Activated T-helper 2 cell treated with anti-CD3 and anti-CD28 coated beads, Interferon-gamma antibody, Interleukin-2, Interleukin-4, amounts not matched to agents 10 μg/mL and 5 μg/mL and 100 μg/mL, durations not matched to agents 14 hours and 24 hours and 36 hours (primary cell): ENCODE data around the gene ATXN7L2. TPM values are rescaled to one million over a fixed set of nuclear protein-coding genes. Genes with fewer than 3 reads are reported as not detected.
"Not testable (repeated sequence)": the region's sequence is repeated elsewhere in the genome, so short reads cannot be mapped to it uniquely, and the experiment has no call there.

Experiments
- DNase-seq: peaks from one replicate; pipeline ENCODE4 v3.0.0; 2021; ENCODE audit warnings: low spot score
- H3K27ac Mint-ChIP-seq: one replicate; pipeline ENCODE4 v1.8.0; 2021; ENCODE audit warnings: mixed read lengths
- H3K27me3 Mint-ChIP-seq: one replicate; pipeline ENCODE4 v1.8.0; 2021; ENCODE audit warnings: low read depth, mixed read lengths
- H3K36me3 Mint-ChIP-seq: one replicate; pipeline ENCODE4 v1.8.0; 2021; ENCODE audit warnings: low read depth, mixed read lengths
- H3K4me1 Mint-ChIP-seq: one replicate; pipeline ENCODE4 v1.8.0; 2021; ENCODE audit warnings: low read depth, mixed read lengths
- H3K4me3 Mint-ChIP-seq: one replicate; pipeline ENCODE4 v1.8.0; 2021; ENCODE audit warnings: low read depth, mild to moderate bottlenecking, moderate library complexity, mixed read lengths
- H3K9me3 Mint-ChIP-seq: one replicate; pipeline ENCODE4 v1.8.0; 2021; ENCODE audit warnings: mixed read lengths
- intact Hi-C: fragments of 100-400 bp; cut with micrococcal nuclease; formaldehyde crosslinking; loops from one replicate; pipeline ENCODE4 v1.15.1; 2023
- total RNA-seq: library from RNA; stranded (reverse); gene quantifications from 2 replicates; pipeline ENCODE4 v1.2.3, GENCODE V29; 2022

ATXN7L2 gene
- 11.9 and 12.9 TPM in 2 replicates for total RNA-seq

- Mint-ChIP-seq H3K27me3 (peaks cover 21% of the 10 kb centered on the region), H3K4me1 (peaks cover 30% of the 10 kb centered on the region)
- intact Hi-C loops: loop anchor here (1.0 to 5.0 kb wide), 3 partner anchors 10 to 133 kb away; partner anchors contain the start of genes AMPD2, CYB561D1, GNAT2 and PSMA5
Measured at GRCh38 chr1:109483672-109484518, at the start of gene ATXN7L2. Gene ATXN7L2 (plus strand): TSS chr1:109483905. CDS start chr1:109483954, 49 bp downstream.

DNA sequence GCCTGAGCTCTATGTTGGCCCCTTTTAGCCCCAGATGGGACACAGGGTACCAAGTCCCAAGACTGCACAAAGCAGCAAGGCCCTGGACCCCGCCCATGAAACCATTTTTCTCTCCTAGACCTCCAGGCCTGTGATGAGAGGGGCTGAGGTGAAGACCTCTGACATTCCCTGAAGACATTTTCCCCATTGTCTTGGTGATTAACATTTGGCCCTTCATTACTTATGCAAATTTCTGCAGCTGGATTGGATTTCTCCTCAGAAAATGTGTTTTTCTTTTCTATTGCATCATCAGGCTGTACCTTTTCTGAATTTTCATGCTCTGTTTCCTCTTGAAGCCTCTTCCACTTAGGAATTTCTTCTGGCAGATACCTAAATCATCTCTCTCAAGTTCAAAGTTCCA is 49.2 kb upstream of the ATXN7L2 start:
- no peak for DNase-seq
- Mint-ChIP-seq H3K4me1 (peaks cover 4% of the 10 kb centered on the region), H3K27me3 (no peaks in the 10 kb centered on the region), H3K27ac (no peak overlapping the region), H3K4me3 (no peak overlapping the region), H3K36me3 (no peaks in the 10 kb centered on the region), H3K9me3 (peaks cover 3% of the 10 kb centered on the region)
- intact Hi-C loops: no loop called here

More at GRCh38 chr1:109483672-109484518, at the start of gene ATXN7L2:
- DNase-seq: peak; percentile 86
- Mint-ChIP-seq H3K9me3 (no peaks in the 10 kb centered on the region), H3K36me3 (peaks cover 26% of the 10 kb centered on the region), H3K4me3 (peak within 1 kb of the TSS; percentile 91), H3K27ac (peak within 1 kb of the TSS; percentile 86)

DNA sequence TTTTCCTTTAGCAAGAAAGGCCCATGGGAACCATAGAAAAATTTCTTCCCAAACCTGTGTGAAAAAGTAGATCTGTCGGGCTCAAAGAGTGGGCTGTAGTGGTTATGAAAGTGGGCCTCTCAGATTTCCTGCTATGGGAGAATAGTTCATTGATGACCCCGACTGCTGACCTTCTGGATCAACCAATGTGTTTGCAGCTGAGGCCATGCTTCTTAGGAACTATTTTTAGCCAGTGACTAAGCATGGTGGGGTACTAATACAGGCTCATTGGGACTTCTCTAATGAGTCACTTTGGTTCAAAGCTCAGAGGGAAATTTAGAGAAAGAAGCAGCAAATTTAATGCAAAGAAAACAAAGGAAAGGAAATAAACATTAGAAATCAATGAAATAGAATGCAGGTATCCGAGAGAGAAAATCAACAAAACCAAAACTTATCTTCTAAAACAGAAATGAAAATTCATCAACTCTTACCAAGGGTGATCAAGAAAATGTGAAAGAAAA is 44.9 kb upstream of the ATXN7L2 start:
- no peak overlapping the region for H3K27ac Mint-ChIP-seq
- H3K27me3 Mint-ChIP-seq: no peaks in the 10 kb centered on the region
- intact Hi-C loops: no loop called here
- H3K9me3 Mint-ChIP-seq: no peaks in the 10 kb centered on the region
- no peaks in the 10 kb centered on the region for H3K4me1 Mint-ChIP-seq
- H3K4me3 Mint-ChIP-seq: no peak overlapping the region
- H3K36me3 Mint-ChIP-seq: no peaks in the 10 kb centered on the region
- DNase-seq: no peak

- Mint-ChIP-seq H3K4me3 (no peak overlapping the region), H3K27me3 (peaks cover 8% of the 10 kb centered on the region), H3K36me3 (no peaks in the 10 kb centered on the region), H3K27ac (no peak overlapping the region), H3K4me1 (no peaks in the 10 kb centered on the region), H3K9me3 (no peaks in the 10 kb centered on the region)
- intact Hi-C loops: no loop called here
- DNase-seq: no peak
Measured at GRCh38 chr1:109441069-109441468, 42.6 kb upstream of the ATXN7L2 start.

DNA sequence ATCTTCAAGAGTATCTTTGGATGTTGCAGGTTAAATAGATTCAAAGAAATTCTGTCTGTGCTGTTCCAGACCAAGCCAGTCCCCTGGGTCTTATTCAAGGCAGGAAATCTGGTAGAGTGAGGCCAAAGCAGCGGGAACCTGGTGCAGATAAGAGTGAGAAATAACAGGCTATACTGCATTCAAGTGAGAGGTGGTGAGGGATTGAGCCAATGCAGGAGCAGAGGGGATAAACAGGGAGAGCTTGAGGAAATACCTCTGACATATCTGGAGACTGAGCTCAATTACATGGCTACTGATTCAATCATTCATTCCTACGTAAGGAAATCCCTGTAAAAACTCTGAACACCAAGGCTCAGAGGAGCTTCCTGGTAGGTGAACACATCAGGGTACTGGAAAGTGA is 40.2 kb upstream of the ATXN7L2 start:
- H3K27ac Mint-ChIP-seq: no peak overlapping the region
- no peaks in the 10 kb centered on the region for H3K4me1 Mint-ChIP-seq
- no peak overlapping the region for H3K4me3 Mint-ChIP-seq
- DNase-seq: no peak
- peaks cover 19% of the 10 kb centered on the region for H3K27me3 Mint-ChIP-seq
- intact Hi-C loops: no loop called here
- no peaks in the 10 kb centered on the region for H3K9me3 Mint-ChIP-seq
- no peaks in the 10 kb centered on the region for H3K36me3 Mint-ChIP-seq

- no peak for DNase-seq
- no peak overlapping the region for H3K4me3 Mint-ChIP-seq
- no peak overlapping the region for H3K27ac Mint-ChIP-seq
- no peaks in the 10 kb centered on the region for H3K9me3 Mint-ChIP-seq
- no peaks in the 10 kb centered on the region for H3K4me1 Mint-ChIP-seq
- H3K27me3 Mint-ChIP-seq: peaks cover 21% of the 10 kb centered on the region
- intact Hi-C loops: no loop called here
- H3K36me3 Mint-ChIP-seq: no peaks in the 10 kb centered on the region
Measured at GRCh38 chr1:109444346-109444745, 39.4 kb upstream of the ATXN7L2 start.

- H3K27ac Mint-ChIP-seq: not testable (repeated sequence)
Measured at GRCh38 chr1:109445949-109446695, 37.6 kb upstream of the ATXN7L2 start.

DNA sequence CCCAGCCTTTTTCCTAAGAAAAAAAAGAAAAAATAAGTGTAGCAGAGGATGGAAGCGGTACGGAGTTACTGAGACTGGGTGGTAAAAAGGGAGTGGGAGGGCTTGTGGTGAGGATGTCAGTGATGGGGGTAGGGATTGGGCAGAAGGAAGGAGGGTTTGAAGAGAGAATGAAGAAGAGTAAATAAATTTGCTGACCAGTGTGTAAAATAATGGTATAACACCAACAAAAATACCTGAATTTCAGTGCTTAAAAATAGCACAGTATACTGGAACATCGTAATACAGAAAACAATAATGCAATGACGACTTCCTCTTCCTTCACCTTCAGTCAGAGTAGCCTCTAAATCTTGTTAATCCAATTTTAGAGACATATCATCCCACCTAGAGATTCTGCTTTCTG is 36.2 kb upstream of the ATXN7L2 start:
- Mint-ChIP-seq H3K9me3 (no peaks in the 10 kb centered on the region), H3K27ac (no peak overlapping the region), H3K4me1 (no peaks in the 10 kb centered on the region), H3K27me3 (peaks cover 38% of the 10 kb centered on the region), H3K36me3 (no peaks in the 10 kb centered on the region), H3K4me3 (no peak overlapping the region)
- DNase-seq: no peak
- intact Hi-C loops: no loop called here

More at GRCh38 chr1:109445949-109446695, 37.6 kb upstream of the ATXN7L2 start:
- H3K9me3 Mint-ChIP-seq, H3K4me3 Mint-ChIP-seq, H3K4me1 Mint-ChIP-seq, H3K36me3 Mint-ChIP-seq, DNase-seq, intact Hi-C loops: not testable (repeated sequence)
- peaks cover 34% of the 10 kb centered on the region for H3K27me3 Mint-ChIP-seq

GRCh38 chr1:109454497-109455133 is 29.1 kb upstream of the ATXN7L2 start:
- Mint-ChIP-seq H3K27ac (no peak overlapping the region), H3K27me3 (peaks cover 39% of the 10 kb centered on the region), H3K4me1 (no peaks in the 10 kb centered on the region), H3K36me3 (peaks cover 2% of the 10 kb centered on the region), H3K9me3 (peaks cover 21% of the 10 kb centered on the region), H3K4me3 (no peak overlapping the region)
- intact Hi-C loops: no loop called here
- no peak for DNase-seq

- Mint-ChIP-seq H3K36me3 (peaks cover 2% of the 10 kb centered on the region), H3K27me3 (peaks cover 42% of the 10 kb centered on the region), H3K4me3 (no peak overlapping the region), H3K9me3 (peaks cover 21% of the 10 kb centered on the region), H3K4me1 (no peaks in the 10 kb centered on the region), H3K27ac (no peak overlapping the region)
- no peak for DNase-seq
- intact Hi-C loops: no loop called here
Measured at GRCh38 chr1:109457819-109458218, 25.9 kb upstream of the ATXN7L2 start.

DNA sequence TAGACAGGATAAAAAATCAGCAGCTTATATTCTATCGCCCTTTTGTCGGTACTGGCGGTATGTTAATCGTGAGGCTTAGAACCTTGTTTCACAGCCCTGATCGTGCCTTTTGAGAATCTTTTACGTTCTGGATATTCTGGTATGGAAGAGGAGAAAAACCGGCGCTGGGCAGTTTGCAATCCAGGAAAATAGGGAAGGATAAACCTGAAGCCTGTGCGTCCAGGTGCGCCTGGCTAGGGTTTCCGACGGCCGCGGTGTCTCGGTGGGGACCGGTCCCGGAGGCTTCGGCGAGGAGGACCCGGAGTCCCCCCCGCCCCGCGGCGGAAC is 17.6 kb upstream of the ATXN7L2 start:
- no peaks in the 10 kb centered on the region for H3K36me3 Mint-ChIP-seq
- peaks cover 85% of the 10 kb centered on the region for H3K27me3 Mint-ChIP-seq
- no peak for DNase-seq
- intact Hi-C loops: no loop called here
- H3K4me3 Mint-ChIP-seq: peak overlapping the region; percentile 55
- H3K9me3 Mint-ChIP-seq: no peaks in the 10 kb centered on the region
- no peak overlapping the region for H3K27ac Mint-ChIP-seq
- no peaks in the 10 kb centered on the region for H3K4me1 Mint-ChIP-seq

DNA sequence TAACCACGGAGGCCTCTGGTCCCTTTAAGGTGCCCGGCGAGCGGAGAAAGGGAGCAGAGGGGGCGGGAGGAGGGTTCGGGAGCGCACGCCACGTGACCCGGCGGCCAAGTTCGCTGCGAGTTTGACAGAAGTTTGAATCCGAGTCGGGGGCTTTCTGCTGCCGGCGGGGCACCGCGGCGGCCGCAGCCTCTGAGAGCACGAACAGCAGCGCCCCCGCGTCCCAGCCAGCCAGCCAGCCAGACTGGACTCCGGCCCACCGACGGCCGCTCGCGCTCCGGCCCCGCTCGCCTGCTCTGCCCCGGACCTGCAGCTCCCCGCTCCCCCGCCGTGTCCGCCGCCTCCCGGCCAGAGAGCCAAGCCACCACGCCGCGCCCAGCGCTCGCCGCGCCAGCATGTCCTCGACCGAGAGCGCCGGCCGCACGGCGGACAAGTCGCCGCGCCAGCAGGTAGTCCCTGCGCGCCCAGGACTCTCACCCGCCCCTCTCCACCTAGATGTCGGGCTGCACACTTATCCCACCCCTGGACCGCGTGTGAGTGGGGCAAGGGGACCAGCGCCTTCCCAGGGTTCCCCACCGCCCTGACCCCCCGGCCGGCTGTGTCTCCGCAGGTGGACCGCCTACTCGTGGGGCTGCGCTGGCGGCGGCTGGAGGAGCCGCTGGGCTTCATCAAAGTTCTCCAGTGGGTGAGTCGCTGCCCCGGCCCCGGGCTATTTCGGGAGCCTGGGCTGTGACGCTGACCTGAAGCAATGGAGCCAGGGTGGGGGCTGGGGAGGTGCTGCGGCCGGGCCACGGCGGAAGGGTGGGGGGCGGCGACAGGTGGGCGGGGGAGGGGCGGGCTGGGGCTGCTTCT is 17.0 kb upstream of the ATXN7L2 start, which contains the start of gene SYPL2:
Gene SYPL2, plus strand, starts transcription at position 95 of the 849 bp plus-strand sequence. Its CDS starts 298 bp downstream, at position 393.
- intact Hi-C loops: no loop called here
- H3K27ac Mint-ChIP-seq: no peak within 1 kb of the TSS

More for the DNA sequence above, 17.0 kb upstream of the ATXN7L2 start, which contains the start of gene SYPL2:
- Mint-ChIP-seq H3K4me3 (peak within 1 kb of the TSS; percentile 55), H3K4me1 (no peaks in the 10 kb centered on the region), H3K36me3 (no peaks in the 10 kb centered on the region), H3K9me3 (no peaks in the 10 kb centered on the region), H3K27me3 (peaks cover 84% of the 10 kb centered on the region)
- no peak for DNase-seq
